Measurements from ENCODE around the gene UNK. TPM values are rescaled to one million over a fixed set of nuclear protein-coding genes. Genes with fewer than 3 reads are reported as not detected.

Gene UNK
- total RNA-seq, 4 donors from 2014 or later: 19.4 to 38.9 (median 24.3) TPM

DNA sequence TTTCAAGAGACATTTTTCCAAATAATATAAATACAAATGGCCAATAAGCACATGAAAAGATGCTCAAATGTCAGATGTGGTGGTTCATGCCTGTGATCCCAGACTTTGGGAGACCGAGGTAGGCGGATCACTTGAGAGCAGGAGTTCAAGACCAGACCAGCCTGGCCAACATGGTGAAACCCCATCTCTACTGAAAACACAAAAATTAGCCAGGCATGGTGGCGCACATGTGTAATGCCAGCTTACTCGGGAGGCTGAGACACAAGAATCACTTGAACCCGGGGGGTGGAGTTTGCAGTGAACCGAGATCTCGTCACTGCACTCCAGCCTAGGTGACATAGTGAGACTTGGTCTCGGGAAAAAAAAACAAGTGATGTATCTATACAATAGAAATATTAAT lies 16.7 kb upstream of the UNK start:
- DNase-seq (ENCODE audit: low spot score) (no peak), ATAC-seq (ENCODE audit: low FRiP score) (no peak)
- TF ChIP-seq, protein P1, sequence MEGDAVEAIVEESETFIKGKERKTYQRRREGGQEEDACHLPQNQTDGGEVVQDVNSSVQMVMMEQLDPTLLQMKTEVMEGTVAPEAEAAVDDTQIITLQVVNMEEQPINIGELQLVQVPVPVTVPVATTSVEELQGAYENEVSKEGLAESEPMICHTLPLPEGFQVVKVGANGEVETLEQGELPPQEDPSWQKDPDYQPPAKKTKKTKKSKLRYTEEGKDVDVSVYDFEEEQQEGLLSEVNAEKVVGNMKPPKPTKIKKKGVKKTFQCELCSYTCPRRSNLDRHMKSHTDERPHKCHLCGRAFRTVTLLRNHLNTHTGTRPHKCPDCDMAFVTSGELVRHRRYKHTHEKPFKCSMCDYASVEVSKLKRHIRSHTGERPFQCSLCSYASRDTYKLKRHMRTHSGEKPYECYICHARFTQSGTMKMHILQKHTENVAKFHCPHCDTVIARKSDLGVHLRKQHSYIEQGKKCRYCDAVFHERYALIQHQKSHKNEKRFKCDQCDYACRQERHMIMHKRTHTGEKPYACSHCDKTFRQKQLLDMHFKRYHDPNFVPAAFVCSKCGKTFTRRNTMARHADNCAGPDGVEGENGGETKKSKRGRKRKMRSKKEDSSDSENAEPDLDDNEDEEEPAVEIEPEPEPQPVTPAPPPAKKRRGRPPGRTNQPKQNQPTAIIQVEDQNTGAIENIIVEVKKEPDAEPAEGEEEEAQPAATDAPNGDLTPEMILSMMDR (IDR thresholded peaks at IDR 0.05): no peak

DNA sequence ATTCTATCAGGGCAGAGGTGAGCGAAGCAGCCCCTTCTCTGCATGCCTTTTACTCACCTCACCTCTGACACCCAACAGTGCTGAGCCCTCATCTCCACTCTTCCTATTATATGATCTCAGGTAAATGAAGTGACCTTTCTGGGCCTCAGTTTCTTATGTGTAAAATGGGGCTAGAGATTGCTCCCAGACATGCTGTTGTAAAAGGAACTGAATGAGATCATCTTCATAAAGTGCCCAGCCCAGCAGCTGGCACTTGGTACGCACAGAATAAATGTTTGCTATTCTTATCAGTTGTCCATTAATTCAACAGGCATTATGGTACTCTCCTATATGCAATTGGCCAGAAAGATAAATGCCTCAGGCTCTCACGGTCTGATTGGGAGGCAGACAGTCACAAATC lies 15.1 kb upstream of the UNK start:
- ATAC-seq (ENCODE audit: low FRiP score) (no peak), DNase-seq (ENCODE audit: low spot score) (no peak)
- TF ChIP-seq, protein P1 (IDR thresholded peaks at IDR 0.05): no peak

DNA sequence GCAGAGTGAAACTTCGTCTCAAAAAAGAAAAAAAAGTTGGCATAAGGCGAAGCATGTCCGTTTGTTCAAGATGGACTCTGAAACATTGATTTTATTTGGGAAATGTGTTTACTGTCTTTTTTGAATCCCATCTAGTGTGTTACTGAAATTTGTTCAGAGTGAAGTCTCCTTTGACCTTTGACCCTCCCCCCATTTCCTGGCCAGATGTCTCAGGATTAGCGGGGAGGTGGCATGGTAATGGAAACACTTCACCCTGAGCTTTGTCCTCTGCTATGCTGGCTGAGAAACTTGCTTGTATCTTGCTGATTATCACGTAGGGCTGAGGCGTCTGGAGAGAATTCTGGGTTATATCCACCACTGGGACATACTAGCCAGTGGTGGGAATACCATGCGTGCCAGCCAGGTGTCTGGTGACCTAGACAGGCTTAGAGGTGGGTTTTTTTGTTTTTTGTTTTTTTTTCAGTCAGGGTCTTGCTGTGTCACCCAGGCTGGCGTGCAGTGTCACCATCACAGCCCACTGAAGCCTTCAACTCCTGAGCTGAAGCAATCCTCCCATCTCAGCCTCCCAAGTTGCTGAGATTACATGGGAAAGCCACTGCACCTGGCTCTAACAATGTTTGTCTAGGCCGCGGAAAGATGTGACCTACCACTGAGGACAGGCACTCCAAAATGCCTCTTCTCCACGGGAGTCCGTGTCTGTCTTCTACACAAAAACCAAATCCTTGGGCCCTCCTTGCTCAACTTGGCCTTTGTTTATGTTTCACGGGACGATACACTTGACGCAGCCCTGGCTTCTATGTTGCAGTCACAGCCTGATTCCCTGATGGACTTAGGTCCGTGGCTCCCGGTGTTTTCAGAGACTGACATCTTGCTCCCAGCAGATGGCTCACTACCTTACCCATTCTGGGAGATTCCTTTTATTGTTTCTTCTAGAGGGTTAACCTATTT lies 13.0 kb upstream of the UNK start:
- DNase-seq (ENCODE audit: low spot score) (no peak), ATAC-seq (ENCODE audit: low FRiP score) (no peak)
- TF ChIP-seq, protein P1 (IDR thresholded peaks at IDR 0.05): no peak

DNA sequence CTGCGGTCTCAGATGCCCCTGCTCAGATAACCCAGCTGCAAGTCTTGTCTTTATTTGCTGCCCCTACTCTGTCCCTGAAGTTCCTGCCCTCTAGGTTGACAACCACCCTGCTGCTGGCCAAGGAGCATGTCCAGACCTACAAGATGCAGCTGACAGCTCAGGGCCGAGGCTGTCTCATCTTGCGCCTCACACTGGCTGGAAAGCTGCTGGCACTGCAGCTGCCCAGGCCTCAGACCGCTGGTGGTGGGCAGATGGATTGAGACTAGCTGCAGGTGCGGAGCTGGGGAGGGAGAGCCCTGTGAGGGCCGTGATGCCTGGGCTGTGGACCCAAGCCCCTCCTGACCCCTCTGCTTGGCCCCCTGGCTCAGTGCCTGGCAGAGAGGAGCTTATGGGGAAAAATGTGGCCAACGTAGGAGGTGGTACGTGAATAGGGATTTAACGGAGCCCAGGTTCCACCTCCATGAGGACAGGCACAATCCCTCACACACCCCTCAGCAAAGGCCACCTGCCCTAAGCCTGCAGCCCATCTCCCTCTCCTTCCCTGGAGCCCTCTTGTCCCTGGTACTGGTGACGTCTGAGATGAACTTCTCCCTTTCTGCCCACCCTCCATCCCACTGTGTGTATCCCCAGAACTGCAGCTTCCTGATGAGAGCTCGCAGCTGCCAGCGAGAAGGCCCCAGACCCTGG lies 11.3 kb upstream of the UNK start:
- TF ChIP-seq, protein P1 (IDR thresholded peaks at IDR 0.05): no peak
- ATAC-seq (ENCODE audit: low FRiP score): peak; percentile 19
- DNase-seq (ENCODE audit: low spot score): no peak

DNA sequence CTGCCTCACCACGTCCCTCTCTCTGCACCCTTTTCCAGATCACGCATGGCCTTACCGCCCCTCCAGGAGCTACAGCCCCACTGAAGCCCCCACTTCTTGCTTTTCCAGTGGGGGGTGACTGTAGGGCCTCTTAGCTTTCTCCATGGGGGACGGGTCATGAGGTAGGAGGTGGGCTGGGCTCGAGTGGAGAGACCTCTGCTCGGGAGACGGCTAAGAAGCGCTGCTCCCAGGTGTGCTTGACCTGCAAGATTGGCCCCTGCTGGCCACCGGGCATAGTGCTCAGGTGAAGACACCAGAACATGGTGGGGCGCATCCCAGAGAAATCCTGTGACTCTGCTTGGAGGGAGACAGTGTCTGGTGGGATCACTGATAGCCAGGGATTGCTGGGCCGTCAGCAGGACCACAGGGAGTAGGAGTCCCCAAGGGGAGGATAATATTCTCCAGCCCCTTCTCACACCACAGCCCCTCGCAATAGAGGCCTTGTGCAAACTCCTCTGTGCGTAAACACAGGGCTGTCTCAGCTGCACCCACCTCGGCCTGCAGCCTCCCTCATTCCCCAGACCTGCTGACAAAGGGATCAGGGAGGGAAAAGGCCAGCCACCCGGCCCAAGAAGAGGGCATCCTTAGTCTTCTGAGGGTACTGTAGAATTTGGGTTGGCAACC lies 10.7 kb upstream of the UNK start:
- DNase-seq (ENCODE audit: low spot score) (no peak), ATAC-seq (ENCODE audit: low FRiP score) (no peak)
- TF ChIP-seq, protein P1 (IDR thresholded peaks at IDR 0.05): no peak

DNA sequence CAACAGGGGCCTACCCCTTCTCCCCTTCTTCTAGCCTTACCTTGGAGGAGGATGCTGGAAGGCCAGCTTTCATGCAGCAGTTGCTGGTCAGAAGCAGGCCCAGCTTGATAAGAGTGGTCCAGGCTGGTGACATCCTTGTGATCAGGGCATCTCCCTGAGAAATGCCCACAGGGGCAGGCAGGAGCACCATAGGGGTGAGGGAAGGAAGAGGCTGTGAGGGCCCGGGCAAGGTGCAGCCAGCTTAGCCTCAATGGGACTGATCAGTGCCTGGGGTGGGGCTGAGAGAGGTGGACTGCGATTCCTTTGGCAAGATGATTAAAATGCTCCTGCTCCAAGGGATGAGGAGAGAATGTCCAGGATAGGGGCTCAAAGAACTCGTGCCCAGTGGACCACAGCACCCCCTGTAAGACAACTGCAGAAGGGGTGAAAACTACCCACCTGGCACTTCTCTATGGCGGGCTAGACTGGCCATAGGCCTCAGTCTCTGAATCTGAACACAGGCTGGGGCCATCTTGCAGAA lies 10.1 kb upstream of the UNK start:
- TF ChIP-seq, protein P1 (IDR thresholded peaks at IDR 0.05): no peak
- no peak for ATAC-seq (ENCODE audit: low FRiP score)
- DNase-seq (ENCODE audit: low spot score): no peak

Data from omental fat pad (tissue), 4 donors.